HG03558 (cell line): ENCODE results near the gene PITX1.

Source experiments
- ATAC-seq: cut with Tn5 transposase; IDR thresholded peaks from one replicate; pipeline ENCODE4 v1.9.1; 2021; ENCODE audit warnings: moderate number of reproducible peaks; ENCODE audit not compliant: unreplicated experiment; ENCODE audit errors: extremely low read depth

PITX1 gene

DNA sequence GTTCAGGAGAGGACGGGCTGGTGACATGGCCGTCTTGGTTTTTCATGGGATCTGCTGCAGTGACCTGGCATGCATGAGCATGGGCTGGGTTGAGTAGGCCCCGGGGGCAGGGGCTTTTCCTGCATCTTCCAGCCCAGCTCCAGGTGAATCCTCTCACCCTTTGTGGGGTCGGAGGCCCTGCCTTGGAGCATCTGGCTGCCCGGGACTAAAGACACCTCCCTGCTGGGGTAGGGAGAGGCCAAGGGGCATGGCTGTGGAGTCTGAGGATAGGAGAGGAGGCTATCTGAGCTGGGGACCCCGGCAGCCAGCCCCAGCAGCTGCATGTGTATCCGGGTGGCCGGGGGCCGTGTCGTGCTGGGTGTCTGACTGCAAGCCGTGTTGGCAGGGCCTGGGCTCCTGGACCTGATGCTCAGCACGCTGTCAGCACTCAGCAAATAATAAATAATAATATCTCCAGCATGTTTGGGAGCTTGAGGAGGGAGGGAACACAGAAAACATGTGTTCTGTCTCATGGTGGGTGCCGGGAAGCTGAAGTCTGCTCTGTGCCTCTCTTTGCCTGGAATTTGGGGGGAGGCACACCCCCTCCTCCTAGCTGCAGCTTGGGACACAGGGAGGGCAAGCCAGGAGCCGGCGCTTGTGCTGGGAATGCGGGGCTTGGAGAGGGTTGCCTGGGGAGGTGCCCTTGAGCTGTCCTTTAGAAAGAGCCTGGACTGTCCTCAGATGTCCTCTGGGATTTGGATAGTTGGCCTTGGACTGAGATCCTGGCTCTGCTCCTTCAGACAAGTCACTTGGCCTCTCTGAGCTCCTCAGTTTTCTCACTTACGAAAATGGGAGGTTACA, 28.4 kb upstream of the PITX1 start:
- ATAC-seq: no peak

- no peak for ATAC-seq
Measured at GRCh38 chr5:135061001-135061400, 27.0 kb upstream of the PITX1 start.

DNA sequence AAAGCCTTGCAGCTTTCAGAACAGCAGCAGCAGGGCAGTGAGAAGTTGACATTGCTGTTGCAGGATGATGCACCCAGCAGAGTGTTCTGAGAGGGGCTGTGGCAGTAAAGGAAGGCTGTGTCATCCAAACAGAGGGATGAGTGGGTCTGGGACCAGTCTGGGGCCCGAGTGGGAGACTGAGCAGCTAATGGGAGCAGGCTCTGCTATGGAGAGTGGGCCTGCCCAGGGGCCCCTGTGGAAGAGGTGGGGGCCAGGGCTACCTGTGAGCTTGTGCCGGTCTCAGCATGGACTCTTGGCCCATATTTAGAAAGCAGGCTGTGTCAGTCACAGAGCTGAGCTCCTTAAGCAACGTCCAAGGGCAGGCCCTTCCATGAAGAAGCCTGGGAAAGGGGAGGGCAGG, 26.0 kb upstream of the PITX1 start:
- no peak for ATAC-seq

DNA sequence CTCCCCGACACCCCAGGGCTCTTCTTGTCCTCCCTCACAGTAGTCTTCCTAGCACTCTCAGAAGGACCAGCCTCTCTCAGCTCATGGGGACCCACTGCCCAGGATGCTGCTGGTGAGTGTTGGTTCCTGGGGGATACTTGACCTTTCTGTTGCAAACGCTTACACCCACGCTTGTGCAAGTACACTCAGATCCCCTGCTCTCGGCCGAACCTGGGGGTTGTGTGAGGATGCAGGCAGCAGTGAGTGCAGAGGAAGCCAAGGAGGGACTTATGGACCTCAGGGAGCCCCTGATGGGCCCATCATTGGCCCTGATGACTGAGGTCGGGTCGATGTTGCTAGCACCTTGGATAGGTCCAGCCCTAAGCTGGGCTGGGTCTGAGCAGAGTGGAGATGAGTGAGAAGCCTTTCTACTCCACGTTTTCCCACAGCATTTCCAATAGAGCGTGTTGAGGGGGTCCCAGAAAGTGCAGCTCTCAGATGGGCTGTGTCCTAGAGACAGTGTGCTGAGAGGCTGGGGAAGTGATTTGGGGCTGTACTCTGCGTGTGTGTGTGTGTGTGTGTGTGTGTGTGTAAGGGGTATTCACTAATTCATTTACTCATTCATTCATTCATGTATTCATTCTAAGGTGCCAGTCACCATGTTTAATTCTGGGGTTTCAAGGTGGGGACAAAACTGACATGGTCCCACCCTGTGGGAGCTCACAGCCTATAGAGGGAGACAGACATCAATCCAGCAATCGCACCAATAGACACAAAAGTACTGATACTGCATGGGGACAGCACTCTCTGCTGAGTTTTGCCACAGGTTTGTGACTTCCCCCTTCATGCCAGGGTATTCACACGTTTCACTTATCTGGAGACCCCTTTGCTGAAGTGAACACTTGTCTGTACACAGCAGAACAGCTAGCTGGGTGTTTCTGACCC, 25.2 kb upstream of the PITX1 start:
- ATAC-seq: no peak

- ATAC-seq: no peak
Measured at GRCh38 chr5:135058331-135058732, 24.3 kb upstream of the PITX1 start.

- ATAC-seq: no peak
Measured at GRCh38 chr5:135057233-135057632, 23.2 kb upstream of the PITX1 start.

DNA sequence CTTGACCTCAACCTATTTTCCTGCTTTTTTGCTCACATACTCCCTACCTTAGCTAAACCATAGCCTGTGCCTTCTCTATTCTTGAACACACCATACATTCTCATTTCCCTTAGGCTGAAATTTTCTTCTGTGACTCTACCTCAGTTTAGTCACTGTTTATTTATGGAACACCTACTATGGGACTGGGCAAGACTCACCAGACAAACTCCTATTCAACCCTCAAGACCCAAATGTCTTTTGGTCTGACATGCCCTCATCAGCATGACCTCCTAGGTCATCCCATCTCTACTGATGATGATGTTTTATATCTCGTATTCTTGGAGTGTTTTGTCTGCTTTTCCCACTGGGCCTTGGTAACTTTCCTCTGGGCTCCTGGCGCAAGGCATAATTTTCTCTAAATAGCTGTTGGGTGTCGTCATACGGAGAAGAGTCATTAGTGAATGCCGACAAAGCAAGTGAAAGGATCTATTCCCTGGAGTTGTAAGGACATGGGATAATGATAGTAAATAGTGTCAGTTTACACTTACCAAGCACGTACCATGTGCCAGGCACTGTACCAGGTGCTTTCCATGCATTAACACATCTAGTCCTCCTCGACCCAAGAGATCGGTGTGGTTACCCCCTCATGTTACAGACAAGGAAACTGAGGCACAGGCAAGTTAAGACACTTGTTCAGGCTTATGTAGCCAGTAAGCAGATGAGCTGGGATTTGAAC, 22.4 kb upstream of the PITX1 start:
- ATAC-seq: no peak

DNA sequence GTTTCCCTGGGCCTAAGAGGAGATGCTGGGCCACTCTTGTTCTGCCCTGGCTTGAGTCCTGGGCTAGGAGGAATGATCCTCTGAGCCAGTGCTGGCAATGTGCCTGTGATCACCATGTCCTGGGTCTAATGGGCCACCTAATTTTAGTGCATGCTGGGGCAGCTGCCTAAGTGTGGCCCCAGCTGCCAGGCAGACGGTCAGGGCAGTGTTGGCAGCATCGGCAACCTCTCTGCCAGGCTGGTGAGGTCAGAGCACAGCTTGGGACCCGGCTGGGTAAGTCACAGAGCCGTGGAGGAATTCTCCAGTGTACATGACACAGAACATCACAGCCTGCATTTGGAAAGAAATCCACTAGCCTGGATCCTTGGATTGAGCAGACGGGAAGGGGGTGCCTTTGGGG, 21.4 kb upstream of the PITX1 start:
- ATAC-seq: no peak

- no peak for ATAC-seq
Measured at GRCh38 chr5:135054546-135054945, 20.5 kb upstream of the PITX1 start.

- ATAC-seq: no peak
Measured at GRCh38 chr5:135053989-135054388, 20.0 kb upstream of the PITX1 start.

- peak; percentile 92 for ATAC-seq
Measured at GRCh38 chr5:135053278-135053677, 19.2 kb upstream of the PITX1 start.

GRCh38 chr5:135052511-135053145, 18.6 kb upstream of the PITX1 start:
- ATAC-seq: no peak

- no peak for ATAC-seq
Measured at GRCh38 chr5:135051872-135052271, 17.8 kb upstream of the PITX1 start.

DNA sequence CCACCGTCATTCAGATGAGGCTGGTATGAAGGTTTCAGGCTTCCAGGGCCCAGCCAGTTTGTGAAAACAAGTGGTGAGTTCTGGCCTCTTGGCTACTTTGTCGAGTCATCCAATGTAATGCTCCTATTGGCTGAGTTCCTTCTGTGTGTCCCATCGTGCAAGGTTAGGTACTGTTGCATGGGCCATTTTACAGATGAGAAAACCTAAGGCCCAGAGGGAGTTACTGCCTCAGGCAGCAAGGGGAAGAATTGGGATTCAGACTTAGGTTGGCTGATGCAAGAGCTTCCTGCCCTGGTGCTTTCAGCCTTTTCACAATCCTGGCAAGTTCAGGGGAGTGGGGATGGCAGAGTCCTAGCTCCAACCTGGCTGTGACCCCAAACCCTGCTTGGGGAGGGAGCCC, 17.4 kb upstream of the PITX1 start:
- ATAC-seq: no peak

- no peak for ATAC-seq
Measured at GRCh38 chr5:135050244-135050767, 16.3 kb upstream of the PITX1 start.

DNA sequence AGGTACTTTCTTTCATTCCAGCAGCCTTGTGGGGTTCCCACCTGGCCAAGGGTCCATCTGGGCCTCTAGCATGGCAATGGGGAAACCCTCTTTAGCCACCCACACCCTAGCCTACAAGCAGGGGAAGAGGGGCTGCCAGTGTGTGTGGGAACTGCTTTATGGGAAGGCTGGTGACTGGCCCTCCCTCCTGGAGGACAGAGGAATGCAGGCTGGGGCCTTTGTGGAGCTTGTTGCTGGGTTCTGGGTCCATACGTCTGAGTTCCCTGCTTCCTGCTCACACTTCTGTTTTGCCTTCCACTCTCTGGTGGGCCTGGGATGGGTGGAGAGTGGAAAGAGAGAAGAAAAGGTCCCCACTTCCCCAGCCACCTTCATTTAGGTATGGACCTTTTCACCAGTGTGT, 14.9 kb upstream of the PITX1 start:
- ATAC-seq: no peak

- ATAC-seq: no peak
Measured at GRCh38 chr5:135048286-135048685, 14.3 kb upstream of the PITX1 start.

DNA sequence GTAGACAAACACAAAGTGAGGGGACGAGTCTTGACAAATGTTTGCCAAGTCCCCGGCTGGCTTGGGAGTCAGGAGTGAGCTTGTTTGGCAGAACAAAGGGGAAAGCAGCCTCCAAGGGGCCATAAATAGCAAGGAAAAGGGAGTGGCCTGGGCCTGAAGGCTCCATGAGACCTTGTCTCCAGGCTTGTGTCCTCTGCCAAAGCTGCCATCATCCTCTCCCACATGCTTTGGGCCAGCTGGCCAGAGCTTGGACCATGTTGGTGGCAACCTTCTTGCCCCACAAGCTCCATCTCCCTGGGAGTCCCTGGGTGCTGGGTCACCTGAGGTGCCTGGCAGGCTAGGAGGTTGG, 13.3 kb upstream of the PITX1 start:
- no peak for ATAC-seq

- ATAC-seq: no peak
Measured at GRCh38 chr5:135046661-135047346, 12.8 kb upstream of the PITX1 start.

DNA sequence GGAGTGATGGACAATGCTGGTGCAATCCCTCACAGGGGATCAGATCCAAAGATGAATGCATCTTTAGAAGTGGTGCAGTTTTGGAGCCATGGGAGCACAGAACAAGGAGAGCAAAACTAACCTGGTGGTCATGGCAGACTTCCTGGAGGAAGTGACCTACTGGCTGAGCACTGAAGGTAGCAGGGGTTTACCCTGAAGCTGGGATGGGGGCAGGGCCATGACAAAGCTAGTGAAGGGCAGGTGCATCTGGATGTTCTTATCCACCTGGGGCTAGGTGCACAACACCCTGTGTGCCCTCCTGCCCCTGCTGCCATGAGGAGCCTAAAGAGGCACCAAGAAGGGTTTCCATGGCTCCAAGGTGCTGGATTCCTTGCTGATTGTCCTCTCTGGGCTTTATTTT, 11.5 kb upstream of the PITX1 start:
- no peak for ATAC-seq
